Common myeloid progenitor, CD34-positive (primary cell): ENCODE data around the gene MYNN.

Experiments used
- CTCF ChIA-PET: fragments of 350-600 bp; sonication (Branson Sonifier 250); formaldehyde crosslinking; loops from one replicate; lab custom pipeline; 2021; ENCODE audit warnings: antibody characterized with exemption; lab: Charles Lee
- POLR2A ChIA-PET: fragments of 350-600 bp; sonication (Branson Sonifier 250); formaldehyde crosslinking; loops from one replicate; lab custom pipeline; 2021; ENCODE audit warnings: antibody characterized with exemption; lab: Charles Lee
- DNase-seq, 3 donors: peaks; one replicate each; pipeline versions ENCODE4 v3.0.0 to v3.0.0-alpha.2; 2013
- H3K27ac ChIP-seq, 2 experiments: 1 replicate in 1 of 2; 2 replicates in 1 of 2; pipeline ENCODE4 v1.7.0; 2013; ENCODE audit warnings: inconsistent platforms in 2 of 2, low read length in 2 of 2, mild to moderate bottlenecking in 2 of 2, low read depth in 1 of 2, moderate library complexity in 1 of 2; ENCODE audit not compliant: severe bottlenecking in 2 of 2, insufficient read depth in 1 of 2, poor library complexity in 1 of 2
- H3K27me3 ChIP-seq, 5 experiments: replicated peaks in 2 of 5; 1 replicate in 3 of 5; 2 replicates in 2 of 5; pipeline versions ENCODE4 v1.6.1 to v1.7.0; 2013; ENCODE audit warnings: low read length in 4 of 5, mild to moderate bottlenecking in 2 of 5, moderate library complexity in 2 of 5, inconsistent platforms in 1 of 5; ENCODE audit not compliant: insufficient read depth in 5 of 5, control insufficient read depth in 4 of 5
- H3K36me3 ChIP-seq, 4 experiments: 1 replicate in 2 of 4; 2 replicates in 2 of 4; pipeline versions ENCODE4 v1.6.1 to v1.7.0; 2013; ENCODE audit warnings: low read length in 3 of 4, control low read depth in 1 of 4, mild to moderate bottlenecking in 1 of 4; ENCODE audit not compliant: control insufficient read depth in 4 of 4, insufficient read depth in 4 of 4
- H3K4me1 ChIP-seq, 4 experiments: 1 replicate in 3 of 4; 2 replicates in 1 of 4; pipeline versions ENCODE4 v1.6.1 to v1.7.1; 2013; ENCODE audit warnings: low read length in 3 of 4, mild to moderate bottlenecking in 3 of 4, control low read depth in 1 of 4, inconsistent platforms in 1 of 4, moderate library complexity in 1 of 4; ENCODE audit not compliant: control insufficient read depth in 4 of 4, insufficient read depth in 4 of 4; ENCODE audit errors: control extremely low read depth in 1 of 4
- H3K4me3 ChIP-seq, 7 experiments: 1 replicate in 4 of 7; 2 replicates in 3 of 7; pipeline versions ENCODE4 v1.5.1 to v1.7.0; 2013; ENCODE audit warnings: mild to moderate bottlenecking in 7 of 7, low read length in 6 of 7, moderate library complexity in 6 of 7, inconsistent platforms in 2 of 7, low read depth in 2 of 7, control low read depth in 1 of 7; ENCODE audit not compliant: insufficient read depth in 4 of 7, control insufficient read depth in 1 of 7; ENCODE audit errors: extremely low read depth in 1 of 7
- H3K9me3 ChIP-seq, 5 experiments: 1 replicate in 4 of 5; 2 replicates in 1 of 5; pipeline versions ENCODE4 v1.6.1 to v1.7.1; 2013; ENCODE audit warnings: low read length in 4 of 5, mild to moderate bottlenecking in 2 of 5, inconsistent platforms in 1 of 5, low read depth in 1 of 5, moderate library complexity in 1 of 5; ENCODE audit not compliant: control insufficient read depth in 4 of 5, insufficient read depth in 2 of 5; ENCODE audit errors: control extremely low read depth in 1 of 5
- WGBS: methylation state at CpG from one replicate; pipeline ENCODE4 v1.1.5; 2013; ENCODE audit not compliant: insufficient coverage; 5-methylcytosine and 5-hydroxymethylcytosine counted together

MYNN gene

DNA sequence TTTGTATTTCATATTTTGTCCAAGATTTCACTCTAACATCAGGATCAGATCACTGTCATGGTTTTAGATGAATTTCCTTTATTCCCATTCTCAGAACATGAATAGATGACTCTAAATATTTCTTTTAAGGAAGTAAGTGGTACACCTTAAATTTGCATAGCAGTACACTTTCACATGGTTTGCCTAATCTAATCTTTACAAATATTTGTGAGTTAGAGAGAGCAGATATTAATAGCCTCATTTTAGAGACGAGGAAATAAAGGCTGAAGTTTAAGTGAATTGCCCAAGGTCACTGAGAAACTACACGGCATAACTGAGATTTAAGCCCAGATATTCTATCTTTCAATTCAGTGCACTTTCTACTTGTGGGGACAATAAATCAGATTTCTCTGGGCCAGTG, 22.5 kb upstream of the MYNN start:
- POLR2A ChIA-PET = no interaction called here
- 89% methylated on average over 2 of the region's 2 CpGs for WGBS
- DNase-seq = no peak
- H3K4me1 ChIP-seq = peaks cover 0 to 6% (median 2%) of the 10 kb centered on the region in 4 experiments
- CTCF ChIA-PET = no interaction called here
- H3K9me3 ChIP-seq = no peaks in the 10 kb centered on the region
- H3K27ac ChIP-seq = no peak overlapping the region
- H3K36me3 ChIP-seq = no peaks in the 10 kb centered on the region
- no peak overlapping the region for H3K4me3 ChIP-seq
- no peaks in the 10 kb centered on the region for H3K27me3 ChIP-seq

GRCh38 chr3:169751875-169752274, 21.3 kb upstream of the MYNN start:
- no CpG with 5 or more reads among the region's 2 CpGs for WGBS
- Histone ChIP-seq H3K4me1 (peaks cover 0 to 4% (median 2%) of the 10 kb centered on the region in 4 experiments), H3K4me3 (no peak overlapping the region), H3K9me3 (no peaks in the 10 kb centered on the region), H3K27me3 (no peaks in the 10 kb centered on the region), H3K27ac (no peak overlapping the region), H3K36me3 (no peaks in the 10 kb centered on the region)
- ChIA-PET CTCF (no interaction called here), POLR2A (no interaction called here)
- DNase-seq = no peak

DNA sequence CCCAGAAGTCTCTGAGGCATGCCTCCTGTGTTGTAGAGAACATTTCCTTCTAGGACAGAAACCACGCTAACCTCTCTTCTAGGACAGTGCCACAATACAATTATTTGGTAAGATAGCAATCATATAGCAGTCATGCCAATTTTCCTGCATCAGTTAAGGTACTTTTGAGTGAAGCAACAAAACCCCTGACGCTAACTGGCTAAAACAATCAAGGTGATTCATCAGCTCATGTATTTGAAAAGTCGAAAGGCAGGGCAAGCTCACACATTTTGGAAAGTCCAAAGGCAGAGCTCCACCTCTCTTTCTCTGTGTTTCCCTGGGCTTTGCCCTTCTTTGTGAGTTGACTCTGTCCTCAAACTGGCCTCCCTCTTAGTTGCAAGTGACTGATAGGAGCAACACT, 18.5 kb upstream of the MYNN start:
- CTCF ChIA-PET = interaction anchor here (1.3 to 1.7 kb wide), 2 partner anchors 8 to 9 kb away, joined by 3 to 11 read pairs; no protein-coding TSS in a partner anchor
- Histone ChIP-seq H3K4me1 (peaks cover 6 to 14% (median 9%) of the 10 kb centered on the region in 4 experiments), H3K27me3 (no peaks in the 10 kb centered on the region), H3K4me3 (no peak overlapping the region), H3K27ac (no peak overlapping the region), H3K9me3 (no peaks in the 10 kb centered on the region), H3K36me3 (no peaks in the 10 kb centered on the region)
- WGBS = 100% methylated on average over 2 of the region's 3 CpGs
- POLR2A ChIA-PET = no interaction called here
- DNase-seq = no peak

GRCh38 chr3:169755488-169755887, 17.7 kb upstream of the MYNN start:
- DNase-seq = no peak
- Histone ChIP-seq H3K4me3 (no peak overlapping the region), H3K27ac (no peak overlapping the region), H3K36me3 (no peaks in the 10 kb centered on the region), H3K4me1 (peaks cover 7 to 19% (median 13%) of the 10 kb centered on the region in 4 experiments), H3K9me3 (peaks cover 0 to 3% (median 0%) of the 10 kb centered on the region in 5 experiments), H3K27me3 (no peaks in the 10 kb centered on the region)
- ChIA-PET CTCF (interaction anchor here (1.3 kb wide), 1 partner anchor 9 kb away, joined by 3 read pairs; no protein-coding TSS in a partner anchor), POLR2A (no interaction called here)
- no CpG with 5 or more reads among the region's 2 CpGs for WGBS

DNA sequence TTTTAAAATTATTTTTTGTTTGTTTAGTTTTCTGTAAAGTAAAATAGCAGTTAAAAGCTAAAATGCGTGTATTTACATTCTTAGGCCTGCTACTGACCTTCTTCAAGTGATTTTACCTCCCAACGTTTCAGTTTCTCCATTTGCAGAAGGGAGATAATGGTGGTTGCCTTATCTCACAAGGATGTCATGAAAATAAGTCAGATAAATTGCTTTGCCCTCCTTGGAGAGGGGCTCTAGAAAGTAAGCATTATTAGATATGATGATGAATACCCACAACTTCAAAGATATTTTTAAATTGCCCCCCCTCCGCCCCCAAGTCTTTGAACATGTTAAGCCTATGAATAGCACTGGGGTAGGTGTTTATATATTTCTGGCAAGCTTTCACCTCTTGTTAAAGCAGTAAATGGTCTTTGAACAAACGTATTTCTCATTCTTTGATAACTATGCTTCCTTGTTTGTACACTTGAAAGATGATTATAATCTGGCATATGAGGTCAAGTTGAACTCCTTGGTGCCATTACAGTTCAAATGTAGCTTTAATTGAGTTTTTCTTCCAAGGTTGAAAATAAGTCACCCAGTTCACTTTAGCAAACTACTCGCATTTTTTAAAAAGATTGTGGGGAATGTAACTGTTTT, 14.7 kb upstream of the MYNN start:
- Histone ChIP-seq H3K27ac (no peak overlapping the region), H3K4me3 (no peak overlapping the region), H3K27me3 (no peaks in the 10 kb centered on the region), H3K9me3 (peaks cover 0 to 3% (median 0%) of the 10 kb centered on the region in 5 experiments), H3K36me3 (no peaks in the 10 kb centered on the region), H3K4me1 (peaks cover 7 to 19% (median 13%) of the 10 kb centered on the region in 4 experiments)
- DNase-seq = peak in 1 of 3 donors; percentile 22
- 71% methylated on average over 1 of the region's 5 CpGs for WGBS
- POLR2A ChIA-PET = no interaction called here
- CTCF ChIA-PET = interaction anchor here (0.6 kb wide), 1 partner anchor 1226 kb away, joined by 5 read pairs; no protein-coding TSS in a partner anchor

GRCh38 chr3:169759256-169759655, 13.9 kb upstream of the MYNN start:
- peak; percentile 43 to 89 (median 82) for DNase-seq
- H3K36me3 ChIP-seq = no peaks in the 10 kb centered on the region
- H3K27ac ChIP-seq = no peak overlapping the region
- POLR2A ChIA-PET = no interaction called here
- WGBS = no CpG with 5 or more reads among the region's 2 CpGs
- CTCF ChIA-PET = interaction anchor here (1.0 kb wide), 1 partner anchor 208 kb away, joined by 3 read pairs; the partner anchor contains the start of gene SEC62
- peaks cover 7 to 27% (median 17%) of the 10 kb centered on the region in 4 experiments for H3K4me1 ChIP-seq
- H3K27me3 ChIP-seq = no peaks in the 10 kb centered on the region
- H3K4me3 ChIP-seq = peak overlapping the region in 1 of 7 experiments; percentile 20
- peaks cover 0 to 3% (median 0%) of the 10 kb centered on the region in 5 experiments for H3K9me3 ChIP-seq

DNA sequence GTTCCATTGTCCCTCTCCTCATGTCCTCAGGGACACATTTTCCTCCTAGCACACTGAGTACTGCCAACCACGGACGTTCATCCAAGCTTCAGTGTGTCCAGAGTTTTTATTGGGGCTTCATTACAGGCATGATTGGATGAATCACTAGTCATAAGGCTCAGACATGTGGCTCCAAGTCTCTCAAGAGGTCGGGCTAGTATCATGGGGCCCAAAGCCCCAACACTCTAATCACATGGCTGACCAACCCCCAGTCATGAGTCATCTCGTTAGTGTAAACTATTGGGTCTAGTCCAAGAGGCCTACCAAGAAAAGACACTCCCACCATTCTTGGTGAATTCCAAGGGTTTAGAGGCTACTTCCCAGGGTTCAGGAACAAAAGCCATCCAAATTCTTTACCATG, 12.7 kb upstream of the MYNN start:
- POLR2A ChIA-PET = no interaction called here
- Histone ChIP-seq H3K36me3 (no peaks in the 10 kb centered on the region), H3K4me3 (no peak overlapping the region), H3K4me1 (peaks cover 10 to 30% (median 19%) of the 10 kb centered on the region in 4 experiments), H3K27me3 (no peaks in the 10 kb centered on the region), H3K9me3 (peaks cover 0 to 3% (median 0%) of the 10 kb centered on the region in 5 experiments), H3K27ac (no peak overlapping the region)
- CTCF ChIA-PET = interaction anchor here (4.6 kb wide), 1 partner anchor 12 kb away, joined by 25 read pairs; the partner anchor contains the start of gene MYNN
- peak in 1 of 3 donors; percentile 27 for DNase-seq
- WGBS = 92% methylated on average over 3 of the region's 4 CpGs
